OCI-LY7 (cell line): ENCODE measurements around the gene CDR2. TPM values are rescaled to one million over a fixed set of nuclear protein-coding genes. Genes with fewer than 3 reads are reported as not detected.
"Not testable (repeated sequence)": the region's sequence is repeated elsewhere in the genome, so short reads cannot be mapped to it uniquely, and the experiment has no call there.

Experiments used
- BruUV-seq: library from RNA; stranded (reverse); fragments of 400-500 nt; replicated peaks from 2 replicates; lab custom pipeline; 2021; lab: Mats Ljungman, UMichigan
- CTCF ChIA-PET: fragments of 300-600 bp; sonication (Branson Sonifier 250); formaldehyde crosslinking; loops from one replicate; lab custom pipeline; 2022; ENCODE audit warnings: antibody characterized with exemption; ENCODE audit not compliant: unreplicated experiment; lab: Charles Lee
- POLR2A ChIA-PET: fragments of 300-600 bp; sonication (Branson Sonifier 250); formaldehyde crosslinking; loops from one replicate; lab custom pipeline; 2022; ENCODE audit warnings: antibody characterized with exemption; lab: Charles Lee
- DNase-seq: peaks from one replicate; pipeline ENCODE4 v3.0.0-alpha.2; 2015; ENCODE audit warnings: low spot score
- H2AFZ ChIP-seq: fragments of 200-600 bp; sonication (generic), shearing (Covaris generic); 2 replicates; pipeline ENCODE4 v1.6.1; 2014; ENCODE audit warnings: mild to moderate bottlenecking, antibody characterized with exemption, low read length, moderate library complexity
- H3K27ac ChIP-seq: fragments of 200-600 bp; sonication (generic); 2 replicates; pipeline ENCODE4 v1.5.1; 2014; ENCODE audit warnings: mixed run types, low read depth, mild to moderate bottlenecking, moderate library complexity, low read length, inconsistent platforms; ENCODE audit not compliant: poor library complexity, severe bottlenecking
- H3K36me3 ChIP-seq: fragments of 200-600 bp; sonication (generic); 2 replicates; pipeline ENCODE4 v1.6.1; 2014; ENCODE audit warnings: mild to moderate bottlenecking, antibody characterized with exemption, low read length, moderate library complexity, mixed read lengths; ENCODE audit not compliant: insufficient read depth
- H3K4me1 ChIP-seq: fragments of 200-600 bp; sonication (generic); 2 replicates; pipeline ENCODE4 v1.5.1; 2014; ENCODE audit warnings: mild to moderate bottlenecking, low read length; ENCODE audit not compliant: insufficient read depth, poor library complexity, severe bottlenecking
- H3K4me2 ChIP-seq: fragments of 200-600 bp; sonication (generic); 2 replicates; pipeline ENCODE4 v1.6.1; 2014; ENCODE audit warnings: mild to moderate bottlenecking, low read length
- H3K4me3 ChIP-seq: fragments of 200-600 bp; sonication (generic); 2 replicates; pipeline ENCODE4 v1.5.1; 2014; ENCODE audit warnings: mild to moderate bottlenecking, low read depth, low read length; ENCODE audit not compliant: poor library complexity, severe bottlenecking
- H3K79me2 ChIP-seq: fragments of 200-600 bp; sonication (generic); 2 replicates; pipeline ENCODE4 v1.6.1; 2016; ENCODE audit warnings: low read depth, mild to moderate bottlenecking, low read length, moderate library complexity, mixed read lengths; ENCODE audit not compliant: insufficient read depth
- H3K9me2 ChIP-seq: fragments of 200-600 bp; sonication (generic); 2 replicates; pipeline ENCODE4 v1.6.1; 2016; ENCODE audit warnings: mild to moderate bottlenecking, low read length, mixed read lengths; ENCODE audit not compliant: insufficient read depth
- H3K9me3 ChIP-seq: fragments of 200-600 bp; sonication (generic); 2 replicates; pipeline ENCODE4 v1.6.1; 2014; ENCODE audit warnings: mild to moderate bottlenecking, mixed run types, low read length, mixed read lengths
- H4K20me1 ChIP-seq: fragments of 200-600 bp; sonication (generic); 2 replicates; pipeline ENCODE4 v1.6.1; 2014; ENCODE audit warnings: mild to moderate bottlenecking, antibody characterized with exemption, low read length, moderate library complexity, mixed read lengths; ENCODE audit not compliant: insufficient read depth
- EZH2phosphoT487 ChIP-seq: fragments of 200-600 bp; sonication (generic); IDR thresholded peaks from 2 replicates; pipeline ENCODE4 v1.6.1; 2018; ENCODE audit warnings: low read depth, borderline replicate concordance, mild to moderate bottlenecking, mixed run types, antibody characterized with exemption, low read length, moderate library complexity, mixed read lengths
- intact Hi-C: fragments of 100-400 bp; cut with micrococcal nuclease; formaldehyde crosslinking; loops from one replicate; pipeline ENCODE4 v1.10.0; 2022; ENCODE audit not compliant: unreplicated experiment
- total RNA-seq, 2 experiments: library from RNA; depleted of rRNA in 1 of 2; stranded (reverse); fragments of >200 nt in 1 of 2; shearing (Covaris generic) in 1 of 2; gene quantifications; 2 replicates each; pipeline ENCODE4 v1.2.3, GENCODE V29; 2014 to 2022
- TF ChIP-seq, protein P1 (sequence below): fragments of 200-600 bp; sonication (generic); conservative IDR thresholded peaks from 2 replicates; pipeline ENCODE4 v1.5.1; 2014; ENCODE audit warnings: mild to moderate bottlenecking, antibody characterized with exemption, low read length, moderate library complexity, mixed read lengths

Gene CDR2
- total RNA-seq, 2 experiments from 2014 or later: 33.0 to 38.3 TPM

DNA sequence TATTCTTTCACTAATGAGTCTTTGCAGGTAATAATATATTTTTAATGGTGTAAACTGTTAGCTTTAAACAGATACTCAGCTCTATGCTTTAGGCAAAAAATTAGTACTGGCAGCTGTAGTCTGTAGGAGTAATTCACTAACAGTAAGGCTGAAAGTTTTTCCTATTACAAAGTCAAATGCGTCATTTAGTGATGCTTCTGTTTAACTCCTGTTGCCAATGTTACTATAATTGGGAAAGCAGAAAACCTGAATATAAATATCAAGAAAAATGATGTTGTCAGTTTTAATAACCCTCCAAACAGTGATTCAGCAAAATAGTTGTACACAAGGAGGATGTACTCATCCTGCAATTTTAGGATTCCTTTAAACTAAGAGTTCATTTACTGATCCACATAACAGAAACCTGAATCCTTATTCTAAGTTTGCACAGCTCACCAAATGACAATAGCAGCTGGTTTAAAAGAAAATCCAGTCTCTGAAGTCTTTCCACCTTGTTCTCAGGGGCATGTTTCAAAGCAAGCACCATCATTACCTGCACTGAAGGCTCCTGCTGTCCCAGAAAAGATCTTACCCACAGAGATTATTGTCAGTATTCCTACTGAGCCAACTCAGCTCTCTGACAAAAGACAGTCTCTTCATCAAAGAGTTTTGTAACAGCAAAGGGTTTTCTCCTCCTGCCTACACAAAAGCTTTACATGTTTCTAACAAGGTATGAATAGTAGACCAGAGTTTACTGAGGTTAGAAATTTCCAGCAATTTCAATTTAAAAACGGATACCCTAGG is 4.2 kb downstream of the CDR2 start:
- CTCF ChIA-PET: no interaction called here
- H3K4me2 ChIP-seq: peak overlapping the region; percentile 72

DNA sequence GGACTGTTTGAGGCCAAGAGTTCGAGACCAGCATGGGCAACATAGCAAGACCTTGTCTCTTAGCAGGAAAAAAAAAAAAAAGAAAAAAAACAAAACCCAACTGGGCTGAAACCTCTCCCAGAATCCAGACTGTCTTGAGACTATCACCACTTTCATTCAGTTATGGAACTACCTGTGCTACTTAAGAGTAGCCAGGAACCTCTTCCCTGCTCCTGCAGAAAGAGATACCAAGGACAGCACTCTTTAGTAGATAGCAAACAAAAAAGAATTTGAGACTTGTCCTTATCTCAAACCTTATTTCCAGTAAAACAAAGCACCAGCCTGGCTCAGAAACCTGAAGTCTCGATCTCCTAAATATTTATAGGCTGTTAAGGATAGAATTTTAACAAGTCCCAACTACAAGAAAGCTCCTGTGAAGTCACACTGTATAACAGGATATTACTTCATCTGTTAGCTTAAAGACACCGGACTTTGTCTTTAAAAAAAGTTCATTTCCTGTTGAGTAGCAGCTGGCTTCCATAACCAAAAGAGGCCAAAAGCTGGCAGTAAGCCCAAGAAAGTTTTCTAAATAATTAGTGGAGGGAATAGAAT is 5.1 kb downstream of the CDR2 start:
- Histone ChIP-seq H3K9me3 (no peaks in the 10 kb centered on the region), H3K4me2 (peak overlapping the region; percentile 72), H3K79me2 (peaks cover 90% of the 10 kb centered on the region), H3K9me2 (no peaks in the 10 kb centered on the region), H3K36me3 (peaks cover 73% of the 10 kb centered on the region), H3K27ac (peak overlapping the region; percentile 67), H3K4me1 (peaks cover 49% of the 10 kb centered on the region), H2AFZ (no peak overlapping the region), H4K20me1 (peaks cover 15% of the 10 kb centered on the region), H3K4me3 (peak overlapping the region; percentile 53)
- ChIA-PET CTCF (no interaction called here), POLR2A (interaction anchor here (0.6 to 1.8 kb wide), 4 partner anchors 11 to 1702 kb away, joined by 3 to 8 read pairs (median 6); no protein-coding TSS in a partner anchor)
- intact Hi-C loops: no loop called here
- DNase-seq: peak; percentile 71
- no TSS peak for BruUV-seq
- TF ChIP-seq, protein P1, sequence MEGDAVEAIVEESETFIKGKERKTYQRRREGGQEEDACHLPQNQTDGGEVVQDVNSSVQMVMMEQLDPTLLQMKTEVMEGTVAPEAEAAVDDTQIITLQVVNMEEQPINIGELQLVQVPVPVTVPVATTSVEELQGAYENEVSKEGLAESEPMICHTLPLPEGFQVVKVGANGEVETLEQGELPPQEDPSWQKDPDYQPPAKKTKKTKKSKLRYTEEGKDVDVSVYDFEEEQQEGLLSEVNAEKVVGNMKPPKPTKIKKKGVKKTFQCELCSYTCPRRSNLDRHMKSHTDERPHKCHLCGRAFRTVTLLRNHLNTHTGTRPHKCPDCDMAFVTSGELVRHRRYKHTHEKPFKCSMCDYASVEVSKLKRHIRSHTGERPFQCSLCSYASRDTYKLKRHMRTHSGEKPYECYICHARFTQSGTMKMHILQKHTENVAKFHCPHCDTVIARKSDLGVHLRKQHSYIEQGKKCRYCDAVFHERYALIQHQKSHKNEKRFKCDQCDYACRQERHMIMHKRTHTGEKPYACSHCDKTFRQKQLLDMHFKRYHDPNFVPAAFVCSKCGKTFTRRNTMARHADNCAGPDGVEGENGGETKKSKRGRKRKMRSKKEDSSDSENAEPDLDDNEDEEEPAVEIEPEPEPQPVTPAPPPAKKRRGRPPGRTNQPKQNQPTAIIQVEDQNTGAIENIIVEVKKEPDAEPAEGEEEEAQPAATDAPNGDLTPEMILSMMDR: no peak
- no peak for TF ChIP-seq EZH2phosphoT487

More for the DNA sequence above, 4.2 kb downstream of the CDR2 start:
- Histone ChIP-seq H3K4me3 (peak overlapping the region; percentile 53), H4K20me1 (peaks cover 15% of the 10 kb centered on the region), H3K36me3 (peaks cover 64% of the 10 kb centered on the region), H3K79me2 (peaks cover 88% of the 10 kb centered on the region), H3K9me3 (no peaks in the 10 kb centered on the region), H3K9me2 (no peaks in the 10 kb centered on the region), H3K27ac (peak overlapping the region; percentile 67), H3K4me1 (peaks cover 51% of the 10 kb centered on the region), H2AFZ (no peak overlapping the region)
- POLR2A ChIA-PET: interaction anchor here (0.6 to 1.8 kb wide), 3 partner anchors 10 to 1701 kb away, joined by 4 to 8 read pairs (median 8); no protein-coding TSS in a partner anchor
- no TSS peak for BruUV-seq
- TF ChIP-seq EZH2phosphoT487: no peak
- TF ChIP-seq, protein P1: no peak
- intact Hi-C loops: loop anchor here (5.0 kb wide), 2 partner anchors 163 to 178 kb away; partner anchors contain the start of gene EEF2K
- DNase-seq: no peak

DNA sequence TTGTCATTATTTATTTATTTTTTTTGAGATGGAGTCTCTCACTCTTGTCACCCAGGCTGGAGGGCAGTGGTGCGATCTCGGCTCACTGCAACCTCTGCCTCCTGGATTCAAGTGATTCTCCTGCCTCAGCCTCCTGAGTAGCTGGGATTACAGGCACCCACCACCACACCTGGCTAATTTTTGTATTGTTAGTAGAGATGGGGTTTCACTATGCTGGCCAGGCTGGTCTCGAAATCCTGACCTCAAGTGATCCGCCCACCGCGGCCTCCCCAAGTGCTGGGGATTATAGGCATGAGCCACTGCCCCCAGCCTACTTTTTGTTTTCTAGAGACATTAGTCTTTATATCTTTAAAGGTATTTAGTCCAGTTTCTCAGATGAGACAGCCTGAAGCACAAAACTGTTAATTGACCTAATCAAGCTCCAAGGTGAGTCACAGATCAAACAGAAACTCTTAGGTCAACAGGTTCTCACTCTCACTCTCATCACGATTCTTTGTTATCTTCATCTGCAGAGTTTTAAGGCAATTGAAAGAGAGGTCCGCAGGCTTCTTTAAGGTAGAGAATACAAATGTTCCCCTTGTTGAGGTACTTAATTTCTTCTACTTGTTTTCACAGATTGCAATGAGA is 6.1 kb downstream of the CDR2 start:
- H3K9me2 ChIP-seq, intact Hi-C loops, CTCF ChIA-PET, H3K27ac ChIP-seq, H2AFZ ChIP-seq, BruUV-seq, DNase-seq, H3K9me3 ChIP-seq, H3K4me3 ChIP-seq: not testable (repeated sequence)
- H3K79me2 ChIP-seq: peaks cover 83% of the 10 kb centered on the region
- peaks cover 49% of the 10 kb centered on the region for H3K4me1 ChIP-seq
- H3K4me2 ChIP-seq: peak overlapping the region; percentile 72; the same call in 1 of the 2 replicates
- H4K20me1 ChIP-seq: peaks cover 15% of the 10 kb centered on the region
- POLR2A ChIA-PET: interaction anchor here (1.6 kb wide), 1 partner anchor 10 kb away, joined by 5 read pairs; no protein-coding TSS in a partner anchor
- H3K36me3 ChIP-seq: peaks cover 83% of the 10 kb centered on the region
